PC-9 (cell line): ENCODE results near the gene PPIL6. TPM values are rescaled to one million over a fixed set of nuclear protein-coding genes. Genes with fewer than 3 reads are reported as not detected.

Experiments used
- BruUV-seq: library from RNA; stranded (reverse); fragments of 400-500 nt; replicated peaks from 2 replicates; lab custom pipeline; 2021; lab: Mats Ljungman, UMichigan
- CTCF ChIA-PET: fragments of 300-600 bp; sonication (Branson Sonifier 250); formaldehyde crosslinking; loops from one replicate; lab custom pipeline; 2022; ENCODE audit warnings: antibody characterized with exemption; lab: Charles Lee
- POLR2A ChIA-PET: fragments of 300-600 bp; sonication (Branson Sonifier 250); formaldehyde crosslinking; loops from one replicate; lab custom pipeline; 2022; ENCODE audit warnings: antibody characterized with exemption; ENCODE audit not compliant: unreplicated experiment; lab: Charles Lee
- DNase-seq, 2 experiments: peaks; one replicate each; pipeline versions ENCODE4 v3.0.0 to v3.0.0-alpha.2; 2015 to 2022; ENCODE audit warnings: mixed read lengths in 1 of 2
- H2AFZ ChIP-seq: fragments of 200-600 bp; sonication (generic); 2 replicates; pipeline ENCODE4 v1.8.1; 2017; ENCODE audit warnings: antibody characterized with exemption
- H3F3A ChIP-seq: fragments of 200-600 bp; sonication (generic); 2 replicates; pipeline ENCODE4 v1.8.1; 2017; ENCODE audit warnings: antibody characterized with exemption, mild to moderate bottlenecking, low read depth; ENCODE audit not compliant: insufficient read depth
- H3K27ac ChIP-seq: fragments of 200-600 bp; sonication (generic); 2 replicates; pipeline ENCODE4 v1.6.1; 2016; ENCODE audit warnings: mixed run types
- H3K27me3 ChIP-seq: fragments of 200-600 bp; sonication (generic); 2 replicates; pipeline ENCODE4 v1.6.1; 2016; ENCODE audit warnings: low read depth, mixed run types; ENCODE audit not compliant: insufficient read depth
- H3K36me3 ChIP-seq: fragments of 200-600 bp; sonication (generic); 2 replicates; pipeline ENCODE4 v1.6.1; 2016; ENCODE audit warnings: low read depth, mixed run types
- H3K4me1 ChIP-seq: fragments of 200-600 bp; sonication (generic); replicated peaks from 2 replicates; pipeline ENCODE4 v1.6.1; 2016; ENCODE audit warnings: mixed run types; ENCODE audit not compliant: insufficient read depth
- H3K4me2 ChIP-seq: fragments of 200-600 bp; sonication (generic); 2 replicates; pipeline ENCODE4 v1.6.1; 2017; ENCODE audit warnings: mixed run types
- H3K4me3 ChIP-seq: fragments of 200-600 bp; sonication (generic); 2 replicates; pipeline ENCODE4 v1.6.1; 2016; ENCODE audit warnings: mixed run types
- H3K79me2 ChIP-seq: fragments of 200-600 bp; sonication (generic); 2 replicates; pipeline ENCODE4 v1.6.1; 2017; ENCODE audit warnings: low read depth, mixed run types
- H3K9me2 ChIP-seq: fragments of 200-600 bp; sonication (generic); 2 replicates; pipeline ENCODE4 v1.8.1; 2017; ENCODE audit warnings: mild to moderate bottlenecking; ENCODE audit not compliant: insufficient read depth
- H3K9me3 ChIP-seq: fragments of 200-600 bp; sonication (generic); 2 replicates; pipeline ENCODE4 v1.8.1; 2016; ENCODE audit warnings: low read depth; ENCODE audit not compliant: insufficient read depth
- H4K20me1 ChIP-seq: fragments of 200-600 bp; sonication (generic); 2 replicates; pipeline ENCODE4 v1.8.1; 2017; ENCODE audit not compliant: insufficient read depth
- CTCF ChIP-seq: fragments of 200-600 bp; sonication (generic); conservative IDR thresholded peaks from 2 replicates; pipeline ENCODE4 v1.6.1; 2017; ENCODE audit warnings: mixed run types, antibody characterized with exemption, mild to moderate bottlenecking, moderate library complexity
- EZH2 ChIP-seq: fragments of 200-600 bp; sonication (generic); IDR thresholded peaks from 2 replicates; pipeline ENCODE4 v1.8.0; 2017; ENCODE audit warnings: antibody characterized with exemption, low read depth
- intact Hi-C: fragments of 100-400 bp; cut with micrococcal nuclease; formaldehyde crosslinking; loops from one replicate; pipeline ENCODE4 v1.10.0; 2022; ENCODE audit not compliant: unreplicated experiment
- total RNA-seq: library from RNA; stranded (reverse); gene quantifications from 2 replicates; pipeline ENCODE4 v1.2.3, GENCODE V29; 2021

PPIL6 gene
- total RNA-seq, 1 experiment from 2014 or later = 15.5 TPM

DNA sequence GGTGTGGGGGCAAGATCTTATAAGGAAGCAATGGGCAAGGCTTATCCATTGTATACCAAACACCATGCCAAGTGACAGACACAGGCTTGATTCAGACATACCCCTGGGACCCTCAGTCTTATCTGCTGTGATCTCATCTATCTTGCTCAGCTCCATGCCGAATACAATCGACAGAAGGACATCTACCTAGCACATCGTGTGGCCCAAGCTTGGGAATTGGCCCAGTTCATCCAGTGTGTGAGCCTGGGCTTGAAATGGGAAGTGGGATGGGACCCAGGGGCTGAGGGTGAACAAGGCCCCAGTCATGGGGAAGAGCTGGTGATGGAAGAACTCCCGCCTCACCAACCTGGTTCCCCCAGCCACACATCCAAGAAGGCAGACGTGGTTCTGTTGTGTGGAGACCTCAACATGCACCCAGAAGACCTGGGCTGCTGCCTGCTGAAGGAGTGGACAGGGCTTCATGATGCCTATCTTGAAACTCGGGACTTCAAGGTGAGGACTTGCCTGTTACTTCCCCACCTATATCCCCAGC, 2.0 kb upstream of the PPIL6 start:
- Histone ChIP-seq H3F3A (peaks cover 20% of the 10 kb centered on the region), H3K79me2 (peaks cover 38% of the 10 kb centered on the region), H3K9me3 (no peaks in the 10 kb centered on the region), H3K27me3 (no peaks in the 10 kb centered on the region), H3K36me3 (0 out of 2 replicates have a peak, but pooled peaks cover 9% of the 10 kb centered on the region), H3K4me2 (peak overlapping the region; percentile 84; the same call in 1 of the 2 replicates), H3K4me1 (peaks cover 18% of the 10 kb centered on the region), H3K9me2 (no peaks in the 10 kb centered on the region), H3K27ac (no peak overlapping the region), H2AFZ (no peak overlapping the region), H4K20me1 (no peaks in the 10 kb centered on the region), H3K4me3 (no peak overlapping the region)
- TF ChIP-seq EZH2 (no peak), CTCF (no peak)
- BruUV-seq = no TSS peak
- intact Hi-C loops = no loop called here
- DNase-seq = no peak
- POLR2A ChIA-PET = interaction anchor here (0.6 kb wide), 1 partner anchor 14 kb away, joined by 4 read pairs; no protein-coding TSS in a partner anchor
- CTCF ChIA-PET = interaction anchor here (0.5 kb wide), 1 partner anchor 1416 kb away, joined by 3 read pairs; no protein-coding TSS in a partner anchor

GRCh38 chr6:109441069-109441816, 815 bp upstream of the PPIL6 start:
- no peaks in the 10 kb centered on the region for H3K9me2 ChIP-seq
- H3K79me2 ChIP-seq = peaks cover 38% of the 10 kb centered on the region
- H4K20me1 ChIP-seq = no peaks in the 10 kb centered on the region
- peak; percentile 43 to 56 for DNase-seq
- peak overlapping the region; percentile 84 for H3K4me2 ChIP-seq
- intact Hi-C loops = loop anchor here (2.0 kb wide), 1 partner anchor 42 kb away; the partner anchor contains the start of gene ZBTB24
- POLR2A ChIA-PET = interaction anchor here (0.5 to 0.7 kb wide), 6 partner anchors 43 to 738 kb away, joined by 3 to 8 read pairs (median 5); partner anchors contain the start of gene WASF1
- H3K27ac ChIP-seq = peak overlapping the region; percentile 81
- H3K4me1 ChIP-seq = peaks cover 18% of the 10 kb centered on the region
- H2AFZ ChIP-seq = peak overlapping the region; percentile 80
- BruUV-seq = TSS peak; percentile 45
- TF ChIP-seq EZH2 = no peak
- 0 out of 2 replicates have a peak, but pooled peaks have one; percentile 6 for TF ChIP-seq CTCF
- H3F3A ChIP-seq = peaks cover 25% of the 10 kb centered on the region
- no peaks in the 10 kb centered on the region for H3K9me3 ChIP-seq
- peak overlapping the region; percentile 92 for H3K4me3 ChIP-seq
- 0 out of 2 replicates have a peak, but pooled peaks cover 9% of the 10 kb centered on the region for H3K36me3 ChIP-seq
- no peaks in the 10 kb centered on the region for H3K27me3 ChIP-seq
- CTCF ChIA-PET = interaction anchor here (0.5 kb wide), 1 partner anchor 57 kb away, joined by 3 read pairs; no protein-coding TSS in a partner anchor

DNA sequence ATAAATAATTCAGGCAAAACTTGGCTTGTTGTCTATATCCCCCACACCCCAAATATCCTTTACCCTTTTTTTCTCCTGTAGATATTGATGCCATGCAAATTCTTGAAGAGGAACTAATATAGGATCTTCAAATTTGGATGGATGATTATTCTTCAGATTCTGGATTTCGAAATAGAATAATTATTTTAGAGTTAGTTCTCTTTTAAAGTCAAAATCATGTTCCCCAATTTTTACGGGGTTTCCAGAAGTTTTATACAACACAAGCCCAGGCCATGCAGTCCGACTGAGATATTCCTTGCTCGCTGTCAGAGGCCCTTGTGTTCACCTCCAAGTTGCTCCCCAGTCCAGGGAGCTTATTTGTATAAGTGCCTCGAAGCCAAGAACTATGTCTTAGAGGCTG, 4.4 kb downstream of the PPIL6 start:
- H3K9me3 ChIP-seq = no peaks in the 10 kb centered on the region
- no peaks in the 10 kb centered on the region for H4K20me1 ChIP-seq
- DNase-seq = no peak
- no TSS peak for BruUV-seq
- ChIA-PET POLR2A (interaction anchor here (0.6 kb wide), 1 partner anchor 16 kb away, joined by 5 read pairs; no protein-coding TSS in a partner anchor), CTCF (no interaction called here)
- no peak overlapping the region for H3K4me3 ChIP-seq
- H3F3A ChIP-seq = peaks cover 25% of the 10 kb centered on the region
- no peak for TF ChIP-seq EZH2
- no peak for TF ChIP-seq CTCF
- no peak overlapping the region for H2AFZ ChIP-seq
- no peak overlapping the region for H3K27ac ChIP-seq
- H3K4me1 ChIP-seq = peaks cover 11% of the 10 kb centered on the region
- no peaks in the 10 kb centered on the region for H3K9me2 ChIP-seq
- 0 out of 2 replicates have a peak, but pooled peaks cover 6% of the 10 kb centered on the region for H3K36me3 ChIP-seq
- peaks cover 23% of the 10 kb centered on the region for H3K79me2 ChIP-seq
- no peaks in the 10 kb centered on the region for H3K27me3 ChIP-seq
- H3K4me2 ChIP-seq = no peak overlapping the region
- intact Hi-C loops = no loop called here
